Transverse colon (tissue), 4 donors: ENCODE data around the gene DNAJC3. TPM values are rescaled to one million over a fixed set of nuclear protein-coding genes. Genes with fewer than 3 reads are reported as not detected.
A peak's percentile ranks its signal among the peaks of the same experiment; 100 is the strongest.
"Not testable (repeated sequence)": the region's sequence is repeated elsewhere in the genome, so short reads cannot be mapped to it uniquely, and the experiment has no call there.

Experiments
- DNase-seq: peaks from one replicate; pipeline ENCODE4 v3.0.0-alpha.2; 2019
- H3K27ac ChIP-seq, 4 donors: fragments of 200-600 bp; sonication (generic); 2 replicates each; pipeline ENCODE4 v1.5.1; 2016 to 2018; ENCODE audit warnings: inconsistent platforms in 4 of 4
- H3K27me3 ChIP-seq: fragments of 200-600 bp; sonication (generic); 2 replicates; pipeline ENCODE4 v1.5.1; 2017; ENCODE audit warnings: inconsistent platforms
- H3K36me3 ChIP-seq, 4 donors: fragments of 200-600 bp; sonication (generic); 2 replicates each; pipeline ENCODE4 v1.5.1; 2017 to 2019; ENCODE audit warnings: inconsistent platforms in 4 of 4
- H3K4me1 ChIP-seq, 4 donors: fragments of 200-600 bp; sonication (generic); 2 replicates each; pipeline ENCODE4 v1.5.1; 2017 to 2020; ENCODE audit warnings: inconsistent platforms in 4 of 4
- H3K4me3 ChIP-seq, 4 donors: fragments of 200-600 bp; sonication (generic); 1 replicate in 1 of 4; 2 replicates in 3 of 4; pipeline versions ENCODE4 v1.5.1 to v1.6.1; 2017 to 2019; ENCODE audit warnings: inconsistent platforms in 4 of 4
- H3K9me3 ChIP-seq, 2 donors: fragments of 200-600 bp; sonication (generic); 2 replicates each; pipeline ENCODE4 v1.5.1; 2017 to 2019; ENCODE audit warnings: inconsistent platforms in 2 of 2
- EP300 ChIP-seq: sonication (generic); formaldehyde crosslinking; IDR thresholded peaks from one replicate; pipeline ENCODE4 v1.6.1; 2017; ENCODE audit warnings: antibody characterized with exemption, low read depth
- POLR2A ChIP-seq: fragments of 450-650 bp; IDR thresholded peaks from one replicate; pipeline ENCODE4 v1.6.1; 2016; ENCODE audit warnings: antibody characterized with exemption, mild to moderate bottlenecking, moderate library complexity
- POLR2AphosphoS5 ChIP-seq, 3 donors: sonication (generic); formaldehyde crosslinking; IDR thresholded peaks; one replicate each; pipeline ENCODE4 v1.6.1; 2016; ENCODE audit warnings: antibody characterized with exemption in 3 of 3
- WGBS, 2 donors: methylation state at CpG; one replicate each; pipeline ENCODE4 v1.1.5; 2018; ENCODE audit warnings: low coverage in 1 of 2; 5-methylcytosine and 5-hydroxymethylcytosine counted together
- in situ Hi-C, 4 donors: fragments of 200-750 bp; cut with MboI; loops; one replicate each; pipeline versions ENCODE4 v1.15.0 to v1.15.1; 2017; ENCODE audit warnings: low sequenced_read_pairs in 3 of 4, low pct_ligation_motif_present in 1 of 4, low pct_unique_long_range_greater_than_20kb in 1 of 4
- intact Hi-C: fragments of 100-400 bp; cut with DNase I; formaldehyde crosslinking; loops from one replicate; pipeline ENCODE4 v1.15.1; 2023; ENCODE audit warnings: low total_unique reads
- total RNA-seq, 4 donors: library from RNA; depleted of rRNA; stranded (reverse); fragments of >200 nt; gene quantifications; one replicate each; pipeline ENCODE4 v1.1.0, GENCODE V29; 2016
- TF ChIP-seq, protein P1 (sequence below), 5 experiments: fragments of 200-600 bp in 3 of 5; fragments of 450-650 bp in 2 of 5; sonication (generic) in 3 of 5; IDR thresholded peaks; 1 replicate in 2 of 5; 2 replicates in 3 of 5; pipeline ENCODE4 v1.5.1; 2016 to 2017; ENCODE audit warnings: antibody characterized with exemption in 5 of 5, inconsistent platforms in 3 of 5, mild to moderate bottlenecking in 2 of 5, moderate library complexity in 1 of 5

Gene DNAJC3
- total RNA-seq, 4 donors from 2014 or later = 22.8 to 49.7 (median 35.5) TPM

DNA sequence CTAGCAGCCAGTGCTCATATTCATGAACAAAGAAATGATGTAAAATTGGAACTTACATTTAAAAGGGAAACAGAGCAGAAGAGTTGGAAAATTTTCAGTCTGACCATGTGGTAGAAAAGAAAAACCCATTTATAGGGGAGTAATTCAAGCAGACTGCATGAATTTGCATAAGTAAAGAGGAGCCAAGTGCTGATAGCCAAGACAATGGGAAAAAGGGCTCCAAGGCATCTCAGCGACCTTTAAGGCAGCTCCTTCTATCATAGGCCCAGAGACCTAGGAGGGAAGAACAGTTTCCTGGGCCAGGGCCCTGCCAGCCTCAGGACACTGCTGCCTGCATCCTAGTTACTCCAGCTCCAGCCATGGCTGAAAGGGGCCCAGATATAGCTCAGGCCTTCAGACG lies 7.5 kb downstream of the DNAJC3 start:
- intact Hi-C loops = no loop called here
- TF ChIP-seq POLR2AphosphoS5 (IDR thresholded peaks at IDR 0.05) (no peak), EP300 (no peak), POLR2A (no peak)
- TF ChIP-seq, protein P1, sequence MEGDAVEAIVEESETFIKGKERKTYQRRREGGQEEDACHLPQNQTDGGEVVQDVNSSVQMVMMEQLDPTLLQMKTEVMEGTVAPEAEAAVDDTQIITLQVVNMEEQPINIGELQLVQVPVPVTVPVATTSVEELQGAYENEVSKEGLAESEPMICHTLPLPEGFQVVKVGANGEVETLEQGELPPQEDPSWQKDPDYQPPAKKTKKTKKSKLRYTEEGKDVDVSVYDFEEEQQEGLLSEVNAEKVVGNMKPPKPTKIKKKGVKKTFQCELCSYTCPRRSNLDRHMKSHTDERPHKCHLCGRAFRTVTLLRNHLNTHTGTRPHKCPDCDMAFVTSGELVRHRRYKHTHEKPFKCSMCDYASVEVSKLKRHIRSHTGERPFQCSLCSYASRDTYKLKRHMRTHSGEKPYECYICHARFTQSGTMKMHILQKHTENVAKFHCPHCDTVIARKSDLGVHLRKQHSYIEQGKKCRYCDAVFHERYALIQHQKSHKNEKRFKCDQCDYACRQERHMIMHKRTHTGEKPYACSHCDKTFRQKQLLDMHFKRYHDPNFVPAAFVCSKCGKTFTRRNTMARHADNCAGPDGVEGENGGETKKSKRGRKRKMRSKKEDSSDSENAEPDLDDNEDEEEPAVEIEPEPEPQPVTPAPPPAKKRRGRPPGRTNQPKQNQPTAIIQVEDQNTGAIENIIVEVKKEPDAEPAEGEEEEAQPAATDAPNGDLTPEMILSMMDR (IDR thresholded peaks at IDR 0.05) = no peak
- H3K4me3 ChIP-seq = no peak overlapping the region
- H3K36me3 ChIP-seq = no peaks in the 10 kb centered on the region
- WGBS, 2 donors = 87% methylated on average over 2 of the region's 2 CpGs; no CpG with 5 or more reads in 1 of the 2 donors
- in situ Hi-C loops = no loop called here
- DNase-seq = no peak
- no peak overlapping the region for H3K27ac ChIP-seq
- H3K9me3 ChIP-seq = no peaks in the 10 kb centered on the region
- H3K4me1 ChIP-seq = peaks cover 0 to 51% (median 21%) of the 10 kb centered on the region in 4 donors
- H3K27me3 ChIP-seq = no peaks in the 10 kb centered on the region

DNA sequence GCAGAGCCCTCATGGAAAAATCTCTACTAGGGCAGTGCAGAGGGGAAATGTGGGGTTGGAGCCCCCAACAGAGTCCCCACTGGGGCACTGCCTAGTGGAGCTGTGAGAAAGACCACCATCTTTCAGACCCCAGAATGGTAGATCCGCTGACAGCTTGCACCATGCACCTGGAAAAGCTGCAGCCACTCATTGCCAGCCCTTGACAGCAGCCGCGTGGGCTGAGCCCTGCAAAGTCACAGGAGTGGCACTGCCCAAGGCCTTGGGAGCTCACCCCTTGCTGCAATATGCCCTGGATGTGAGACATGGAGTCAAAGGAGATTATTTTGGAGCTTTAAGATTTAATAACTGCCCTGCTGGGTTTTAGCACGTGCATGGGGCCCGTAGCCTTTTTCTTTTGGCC lies 8.0 kb downstream of the DNAJC3 start:
- H3K9me3 ChIP-seq, H3K36me3 ChIP-seq, intact Hi-C loops, H3K27ac ChIP-seq, DNase-seq, in situ Hi-C loops, H3K4me3 ChIP-seq, H3K27me3 ChIP-seq: not testable (repeated sequence)
- H3K4me1 ChIP-seq = peaks cover 0 to 49% (median 20%) of the 10 kb centered on the region in 4 donors
- 79% methylated on average over 5 of the region's 5 CpGs; no CpG with 5 or more reads in 1 of the 2 donors for WGBS, 2 donors

DNA sequence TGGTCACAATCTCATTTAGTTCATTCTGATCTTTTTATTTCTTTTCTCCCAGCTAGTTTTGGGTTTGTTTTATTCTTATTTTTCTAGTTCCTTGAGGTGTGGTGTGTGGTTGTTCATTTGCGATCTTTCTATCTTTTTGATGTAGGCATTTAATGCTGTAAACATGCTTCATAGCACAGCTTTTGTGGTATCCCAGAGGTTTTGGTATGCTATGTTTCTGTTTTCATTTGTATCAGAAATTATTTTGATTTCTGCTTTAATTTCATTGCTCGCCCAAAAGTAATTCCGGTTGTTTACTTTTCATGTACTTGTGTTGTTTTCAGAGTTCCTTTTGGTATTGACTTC lies 12.6 kb downstream of the DNAJC3 start:
- Histone ChIP-seq H3K4me1 (peaks cover 0 to 22% (median 10%) of the 10 kb centered on the region in 4 donors), H3K27me3 (no peaks in the 10 kb centered on the region), H3K27ac (no peak overlapping the region), H3K36me3 (no peaks in the 10 kb centered on the region), H3K4me3 (no peak overlapping the region), H3K9me3 (no peaks in the 10 kb centered on the region)
- no peak for TF ChIP-seq EP300
- intact Hi-C loops (no loop called here), in situ Hi-C loops (no loop called here)
- WGBS, 2 donors = 72 to 95% methylated on average over 3 of the region's 3 CpGs
- no peak for DNase-seq

DNA sequence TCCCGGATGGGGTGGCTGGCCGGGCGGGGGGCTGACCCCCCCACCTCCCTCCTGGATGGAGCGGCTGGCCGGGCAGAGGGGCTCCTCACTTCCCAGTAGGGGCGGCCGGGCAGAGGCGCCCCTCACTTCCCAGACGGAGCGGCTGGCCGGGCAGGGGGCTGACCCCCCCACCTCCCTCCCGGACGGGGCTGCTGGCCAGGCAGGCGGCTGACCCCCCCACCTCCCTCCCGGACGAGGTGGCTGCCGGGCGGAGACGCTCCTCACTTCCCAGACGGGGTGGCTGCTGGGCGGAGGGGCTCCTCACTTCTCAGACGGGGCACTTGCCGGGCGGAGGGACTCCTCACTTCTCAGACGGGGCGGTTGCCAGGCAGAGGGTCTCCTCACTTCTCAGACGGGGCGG lies 14.0 kb downstream of the DNAJC3 start:
- H3K27ac ChIP-seq, H3K9me3 ChIP-seq, DNase-seq, H3K36me3 ChIP-seq, H3K27me3 ChIP-seq, in situ Hi-C loops, intact Hi-C loops, H3K4me1 ChIP-seq, H3K4me3 ChIP-seq: not testable (repeated sequence)
- WGBS, 2 donors = 100% methylated on average over 7 of the region's 28 CpGs; no CpG with 5 or more reads in 1 of the 2 donors

DNA sequence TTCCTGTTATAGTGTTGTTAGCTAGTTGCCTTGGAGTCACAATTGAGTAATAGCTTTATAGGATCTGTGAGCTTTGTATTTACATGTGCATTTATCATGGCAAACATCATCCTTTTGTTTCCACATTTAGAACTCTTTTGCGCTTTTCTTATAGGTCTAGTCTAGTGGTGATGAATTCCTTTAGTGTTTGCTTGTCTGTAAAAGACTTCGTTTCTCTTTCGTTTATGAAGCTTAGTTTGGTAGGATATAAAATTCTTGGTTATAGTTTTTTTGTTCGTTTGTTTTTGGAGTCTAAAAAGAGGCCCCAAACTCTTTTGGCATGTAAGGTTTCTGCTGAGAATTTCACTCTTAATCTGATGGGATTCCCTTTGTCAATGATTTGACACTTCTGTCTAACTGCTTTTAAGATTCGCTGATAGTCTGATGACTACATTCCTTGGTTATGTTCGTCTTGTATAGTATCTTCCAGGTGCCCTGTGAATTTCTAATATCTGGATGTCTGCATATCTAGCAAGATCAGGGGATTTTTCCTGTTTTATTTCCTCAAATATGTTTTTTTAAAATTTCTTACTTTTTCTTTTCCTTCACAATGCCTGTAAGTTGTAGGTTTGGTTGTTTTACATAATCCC lies 20.2 kb downstream of the DNAJC3 start:
- DNase-seq = no peak
- Histone ChIP-seq H3K4me3 (no peak overlapping the region), H3K27ac (no peak overlapping the region), H3K27me3 (no peaks in the 10 kb centered on the region), H3K9me3 (no peaks in the 10 kb centered on the region), H3K36me3 (no peaks in the 10 kb centered on the region), H3K4me1 (peaks cover 0 to 12% (median 5%) of the 10 kb centered on the region in 4 donors)
- in situ Hi-C loops = no loop called here
- intact Hi-C loops = no loop called here
- 90 to 91% methylated on average over 6 of the region's 6 CpGs for WGBS, 2 donors
- no peak for TF ChIP-seq POLR2A

DNA sequence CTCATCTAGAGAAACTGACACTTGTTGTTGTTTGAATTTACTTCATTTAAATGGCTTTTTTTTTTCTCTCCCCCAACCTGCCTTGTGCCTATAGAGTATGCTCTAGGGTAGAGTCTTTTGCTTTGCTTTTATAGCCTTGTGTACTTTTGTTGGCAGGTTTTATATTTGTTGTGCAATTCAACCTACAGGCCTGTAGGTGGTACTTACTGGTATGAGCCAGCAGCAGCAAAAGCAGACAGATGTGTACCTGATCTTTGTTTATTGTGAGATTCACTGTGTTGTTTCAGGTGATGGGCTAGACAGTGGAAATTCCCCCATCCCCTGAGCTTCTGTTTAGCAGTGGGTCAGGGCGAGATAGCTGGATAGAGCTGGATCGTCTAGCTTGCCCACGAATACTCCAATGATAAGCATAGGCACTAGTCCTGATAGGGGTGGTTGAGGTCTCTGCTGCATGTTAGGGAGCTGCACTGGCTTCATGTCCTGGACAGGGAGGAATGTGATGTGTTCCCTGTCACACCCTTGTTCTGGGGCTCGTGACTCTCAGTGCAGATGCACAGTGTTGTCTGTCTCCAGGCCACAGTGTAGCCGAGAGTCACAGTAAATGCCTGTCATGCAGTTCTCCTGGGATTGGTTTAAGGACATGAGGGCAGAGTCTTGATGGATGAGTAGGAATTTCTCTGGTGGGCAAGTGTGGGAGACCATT lies 21.3 kb downstream of the DNAJC3 start:
- no peak for TF ChIP-seq POLR2A
- TF ChIP-seq, protein P1 (IDR thresholded peaks at IDR 0.05) = peak in 3 of 5 experiments; percentile 13 to 22 (median 17)
- Histone ChIP-seq H3K27me3 (no peaks in the 10 kb centered on the region), H3K36me3 (no peaks in the 10 kb centered on the region), H3K4me3 (no peak overlapping the region), H3K9me3 (no peaks in the 10 kb centered on the region), H3K27ac (no peak overlapping the region), H3K4me1 (peaks cover 0 to 12% (median 5%) of the 10 kb centered on the region in 4 donors)
- no peak for DNase-seq
- 96% methylated on average over 5 of the region's 5 CpGs; no CpG with 5 or more reads in 1 of the 2 donors for WGBS, 2 donors
- in situ Hi-C loops = no loop called here
- intact Hi-C loops = no loop called here
